NCI-H187 treated with DMSO at 0.1 percent for 48 hours (cell line): ENCODE data around the gene ADSS1.

ENCODE experiments used
- DNase-seq: peaks from one replicate; lab custom pipeline; 2025; lab: John Stamatoyannopoulos, UW

ADSS1 gene

DNA sequence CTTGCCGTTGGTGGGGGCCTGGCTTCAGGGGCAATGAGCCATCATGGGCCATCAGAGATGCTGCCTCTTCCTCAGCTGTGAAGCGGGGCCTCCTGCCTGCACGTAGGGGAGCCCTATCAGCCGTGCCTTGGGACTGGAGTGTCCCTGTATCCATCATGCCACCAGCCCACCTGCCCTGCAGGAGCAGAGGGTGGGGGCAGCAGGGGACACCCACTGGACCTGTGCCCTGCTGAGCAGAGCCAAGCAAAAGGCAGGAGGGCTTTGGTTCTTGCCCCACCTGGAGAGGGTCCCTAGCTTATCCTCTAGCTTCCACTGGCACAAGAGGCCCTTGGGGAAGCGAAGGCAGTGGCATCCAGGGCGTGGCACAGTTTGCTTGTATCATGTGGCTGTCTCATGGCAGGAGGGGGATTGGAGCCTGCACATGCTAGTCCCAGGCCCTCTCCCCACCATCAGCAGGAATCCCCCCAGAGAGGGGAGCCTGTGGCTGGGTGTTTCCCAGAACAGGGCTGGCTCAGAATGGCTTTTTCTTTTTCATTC is 10.1 kb downstream of the ADSS1 start:
- no peak for DNase-seq

DNA sequence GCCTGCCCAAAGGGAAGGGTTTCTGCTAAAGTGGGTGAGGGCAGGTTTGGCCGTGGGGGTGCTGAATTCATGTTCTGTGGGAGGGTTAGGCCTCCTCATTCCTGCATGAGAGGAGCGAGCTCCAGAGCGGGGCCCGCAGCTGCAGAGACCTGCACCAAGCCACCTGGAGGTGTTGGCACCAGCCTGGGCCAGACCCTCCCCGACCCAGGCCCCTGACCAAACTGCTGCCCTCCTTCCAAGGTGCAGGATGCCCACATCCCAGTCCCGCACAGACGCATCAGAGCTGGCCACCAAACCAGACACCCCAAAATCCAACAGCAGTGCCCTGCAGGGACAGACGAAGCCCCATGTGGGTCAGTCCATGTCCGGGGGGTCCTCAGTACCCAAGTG is 10.6 kb downstream of the ADSS1 start:
- DNase-seq = no peak

DNA sequence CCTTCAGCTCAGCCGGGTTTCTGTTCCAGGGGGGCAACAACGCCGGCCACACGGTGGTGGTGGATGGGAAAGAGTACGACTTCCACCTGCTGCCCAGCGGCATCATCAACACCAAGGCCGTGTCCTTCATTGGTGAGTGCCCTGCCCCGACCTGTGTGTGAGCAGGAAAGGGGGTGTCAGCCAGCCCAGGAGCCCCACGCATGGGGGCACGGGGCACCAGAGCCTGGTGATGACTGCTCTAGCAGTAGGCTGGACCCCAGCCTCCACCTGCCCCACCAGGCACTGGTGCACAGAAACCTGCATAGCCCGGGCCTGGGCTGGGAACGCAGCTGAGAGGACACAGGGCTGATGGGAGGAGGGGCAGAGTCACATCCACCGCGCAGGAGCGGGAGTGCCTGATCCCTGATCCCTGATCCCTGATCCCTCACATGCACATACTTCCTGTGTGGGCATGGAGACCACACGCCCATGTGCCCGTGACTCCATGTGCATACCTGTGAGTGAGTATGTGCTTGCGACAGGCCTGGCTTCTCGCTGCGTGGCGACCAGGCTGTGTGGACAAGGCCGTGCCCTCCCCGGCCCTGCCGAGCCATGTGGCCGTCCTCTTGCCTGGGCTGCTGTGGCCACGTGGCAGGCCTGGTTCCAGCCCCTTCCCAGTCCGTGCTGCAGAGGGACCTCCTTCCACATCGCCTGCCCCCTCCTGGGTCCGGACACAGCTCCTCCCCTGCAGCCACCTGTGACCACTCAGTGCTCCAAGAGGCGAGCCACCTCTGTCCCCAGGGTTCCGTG is 11.2 kb downstream of the ADSS1 start:
- no peak for DNase-seq

DNA sequence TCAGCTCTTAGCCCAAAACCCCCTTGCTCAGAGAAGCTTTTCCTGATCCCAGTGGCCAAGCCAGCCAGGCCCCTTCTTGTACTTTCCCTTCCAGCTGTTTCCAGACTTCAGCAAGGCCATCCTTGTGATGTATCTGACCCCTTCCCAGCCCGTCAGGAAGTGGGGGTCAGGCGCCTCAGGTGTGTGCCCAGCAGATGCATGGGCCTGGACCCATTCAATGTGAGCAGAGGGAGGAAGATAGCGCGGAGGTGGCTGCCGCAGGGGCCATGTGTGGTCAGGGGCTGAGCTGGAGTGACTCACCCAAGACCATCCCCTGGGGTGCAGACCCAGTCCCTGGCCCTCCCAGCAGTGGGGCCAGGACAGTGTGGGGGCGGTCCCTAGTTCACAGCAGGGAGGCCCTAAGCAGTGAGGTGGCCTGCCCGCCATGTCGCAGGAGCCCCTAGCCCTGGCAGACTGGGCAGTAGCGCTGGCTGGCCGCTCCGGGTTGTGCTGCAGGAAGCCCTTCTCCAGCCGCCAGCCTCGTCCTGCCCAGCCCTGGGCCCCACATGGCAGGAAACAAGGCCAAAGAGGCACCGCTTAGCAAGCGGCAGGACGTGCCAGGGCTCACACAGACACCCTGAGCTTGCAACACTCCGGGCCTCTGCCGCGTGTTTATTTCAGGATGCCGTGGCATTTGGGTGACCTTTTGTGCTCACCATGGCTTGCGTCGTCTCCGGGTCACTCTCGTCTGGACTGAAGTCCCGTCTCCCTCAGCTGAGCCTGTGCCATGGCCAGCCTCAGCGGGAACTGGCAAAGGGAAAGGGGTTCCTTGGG is 12.0 kb downstream of the ADSS1 start:
- no peak for DNase-seq

DNA sequence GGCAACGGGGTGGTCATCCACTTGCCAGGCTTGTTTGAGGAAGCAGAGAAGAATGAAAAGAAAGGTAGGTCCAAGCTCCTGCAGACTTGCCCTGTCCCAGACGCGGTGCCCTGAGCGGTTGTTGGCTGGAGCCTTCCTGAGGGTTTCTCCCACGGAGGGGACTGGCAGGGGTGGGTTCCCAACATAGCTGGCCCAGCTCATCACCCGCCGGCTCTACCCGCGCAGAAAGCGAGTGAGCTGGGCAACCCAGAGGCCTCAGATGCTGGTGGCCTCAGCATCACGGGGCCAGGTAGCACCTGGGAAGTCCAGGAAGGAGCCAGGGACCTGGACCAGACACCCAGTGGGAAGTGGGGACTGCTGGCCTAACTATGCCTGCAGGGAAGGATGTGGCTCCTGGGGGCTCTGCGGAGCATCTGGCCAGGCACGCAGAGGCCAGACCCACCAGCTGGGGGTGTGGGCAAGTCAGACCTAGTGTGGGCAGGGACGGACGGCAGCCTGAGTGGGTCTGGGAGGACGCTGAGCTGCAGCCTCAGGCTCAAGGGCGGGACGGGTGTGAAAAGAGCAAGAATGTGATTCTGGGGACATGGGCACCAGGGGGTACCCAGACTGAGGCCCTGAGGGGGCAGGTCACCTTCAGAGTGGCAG is 14.5 kb downstream of the ADSS1 start:
- DNase-seq = no peak

DNA sequence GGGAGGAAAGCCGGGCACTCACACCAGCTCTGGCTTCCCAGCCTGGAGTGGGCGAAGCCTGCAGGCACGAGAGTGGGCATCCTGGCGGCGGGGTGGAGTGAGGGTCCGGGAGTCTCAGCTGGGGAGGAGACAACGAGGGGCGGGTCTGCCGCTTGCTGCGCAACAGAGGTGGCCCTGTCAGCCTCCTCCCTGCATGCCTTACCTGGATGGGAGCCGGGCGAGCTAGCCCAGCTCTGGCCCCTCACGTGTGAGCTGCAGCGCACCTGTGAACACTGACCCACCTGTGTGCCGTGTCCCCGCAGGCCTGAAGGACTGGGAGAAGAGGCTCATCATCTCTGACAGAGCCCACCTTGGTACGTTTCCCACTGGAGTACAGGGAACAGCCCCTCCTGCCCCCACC is 15.0 kb downstream of the ADSS1 start:
- no peak for DNase-seq

DNA sequence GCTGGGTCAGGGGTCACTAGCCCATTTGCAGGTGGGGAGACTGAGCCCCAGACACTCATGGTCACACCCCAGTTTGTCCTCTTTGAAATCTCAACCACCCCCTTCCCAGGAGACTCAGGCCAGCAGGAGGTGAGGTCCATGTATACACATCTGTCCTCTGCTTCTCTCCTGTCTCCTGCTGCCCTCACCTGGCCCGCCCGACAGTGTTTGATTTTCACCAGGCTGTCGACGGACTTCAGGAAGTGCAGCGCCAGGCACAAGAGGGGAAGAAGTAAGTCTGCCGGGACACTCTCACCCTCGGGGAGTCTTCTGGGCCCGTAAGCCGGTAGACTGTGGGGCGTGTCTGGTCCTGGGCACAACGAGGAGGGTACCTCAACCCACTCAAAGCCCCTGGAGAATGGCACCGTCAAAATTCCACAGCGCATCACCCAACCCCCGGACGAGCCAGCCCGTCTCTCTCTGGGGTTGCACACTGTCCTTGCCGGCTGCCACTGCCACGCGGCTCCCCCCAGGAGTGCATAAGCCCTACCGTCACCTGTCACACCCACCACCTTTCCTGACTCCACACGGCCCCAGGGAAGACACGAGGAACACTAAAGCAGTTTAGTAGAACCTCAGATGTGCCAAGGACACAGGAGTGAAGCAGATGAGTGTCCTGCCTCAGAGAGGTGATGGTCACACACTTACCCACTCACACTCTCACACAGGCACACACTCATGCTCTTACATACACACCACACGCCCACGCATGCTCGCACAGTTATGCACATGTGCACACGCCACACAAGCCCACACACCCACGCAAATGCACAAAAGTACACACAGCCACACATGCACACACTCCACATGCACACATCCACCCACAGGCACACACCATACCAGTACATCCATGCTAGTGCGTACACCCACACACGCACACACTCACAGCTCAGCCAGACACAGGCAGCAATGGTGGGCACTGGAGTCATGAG is 15.8 kb downstream of the ADSS1 start:
- no peak for DNase-seq

DNA sequence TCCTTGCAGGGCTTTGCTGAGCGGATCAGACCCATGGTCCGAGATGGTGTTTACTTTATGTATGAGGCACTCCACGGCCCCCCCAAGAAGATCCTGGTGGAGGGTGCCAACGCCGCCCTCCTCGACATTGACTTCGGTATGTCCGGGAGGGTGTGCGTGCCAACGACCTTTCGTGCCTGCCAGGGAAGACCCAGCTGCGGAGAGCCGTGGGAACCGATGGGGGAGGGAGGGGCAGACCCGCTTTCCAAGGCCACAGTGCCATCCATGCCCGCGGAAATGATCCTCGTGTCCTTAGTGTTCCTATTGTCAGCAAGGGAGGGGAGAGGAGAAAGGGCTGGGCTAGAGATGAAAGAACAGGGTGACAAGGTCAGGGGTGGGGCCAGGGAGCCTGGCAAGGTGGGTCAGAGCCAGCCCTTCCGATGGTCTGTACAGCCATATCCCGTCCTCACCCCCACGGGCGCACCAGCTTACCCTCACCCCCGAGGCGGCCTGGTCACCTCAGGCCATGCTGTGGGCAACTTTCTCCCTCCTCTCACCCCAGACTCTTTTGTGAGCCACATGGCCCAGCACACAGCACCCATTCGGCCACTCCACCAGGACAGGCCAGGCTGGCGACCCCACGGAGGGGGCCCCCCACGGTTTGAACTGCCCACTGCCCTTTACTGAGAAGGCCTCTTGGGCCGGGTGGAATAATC is 17.2 kb downstream of the ADSS1 start:
- no peak for DNase-seq

DNA sequence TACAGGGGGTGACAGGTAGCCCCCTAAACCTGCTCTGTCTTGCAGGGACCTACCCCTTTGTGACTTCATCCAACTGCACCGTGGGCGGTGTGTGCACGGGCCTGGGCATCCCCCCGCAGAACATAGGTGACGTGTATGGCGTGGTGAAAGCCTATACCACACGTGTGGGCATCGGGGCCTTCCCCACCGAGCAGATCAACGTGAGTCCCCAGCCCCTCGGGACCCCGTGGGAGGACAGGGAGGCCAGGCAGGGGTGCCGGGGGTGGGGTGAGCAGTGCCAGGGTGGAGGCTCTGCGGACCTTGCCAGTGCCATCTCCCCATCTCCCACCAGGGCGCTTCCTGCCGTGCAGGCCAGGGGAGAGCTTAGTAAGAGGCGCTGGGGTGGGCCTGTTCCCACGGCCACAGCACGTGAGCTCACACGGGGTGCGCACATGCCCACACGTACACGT is 17.8 kb downstream of the ADSS1 start:
- DNase-seq = no peak

DNA sequence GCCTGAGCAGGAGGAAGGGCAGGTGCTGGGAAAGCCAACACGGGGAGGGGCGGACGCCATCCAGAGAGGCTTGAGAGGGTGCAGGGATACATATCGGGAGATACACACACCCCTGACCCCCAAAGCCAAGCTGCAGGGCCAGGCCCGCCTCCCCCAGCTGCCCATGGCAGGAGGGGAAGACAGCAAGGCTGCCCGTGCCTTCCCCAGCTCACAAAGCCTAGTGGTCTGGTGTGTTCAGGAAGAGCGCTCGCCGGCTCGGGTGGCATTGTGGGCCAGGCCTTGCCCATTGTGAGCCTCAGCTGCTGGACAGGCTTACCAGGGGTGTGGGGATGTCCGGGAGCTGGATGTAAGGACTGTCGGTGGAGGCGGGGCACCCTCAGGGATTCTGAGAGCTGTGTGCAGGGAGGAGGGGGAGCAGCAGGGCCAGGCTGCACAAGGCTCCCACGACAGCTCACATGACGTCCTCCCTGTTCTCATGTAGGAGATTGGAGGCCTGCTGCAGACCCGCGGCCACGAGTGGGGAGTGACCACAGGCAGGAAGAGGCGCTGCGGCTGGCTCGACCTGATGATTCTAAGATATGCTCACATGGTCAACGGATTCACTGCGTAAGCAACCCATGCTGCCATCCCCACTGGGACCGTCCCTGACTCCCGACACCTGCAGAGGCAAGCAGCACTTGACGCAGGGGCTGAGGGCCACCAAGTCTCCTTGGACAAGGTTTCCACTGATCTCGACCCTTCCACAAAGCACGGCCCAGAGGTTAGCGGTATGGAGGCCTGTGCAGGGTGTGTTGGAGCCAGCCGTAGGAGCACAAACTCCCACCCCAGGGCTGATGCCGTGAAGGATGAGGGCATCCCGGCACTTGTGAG is 18.8 kb downstream of the ADSS1 start:
- DNase-seq = no peak

DNA sequence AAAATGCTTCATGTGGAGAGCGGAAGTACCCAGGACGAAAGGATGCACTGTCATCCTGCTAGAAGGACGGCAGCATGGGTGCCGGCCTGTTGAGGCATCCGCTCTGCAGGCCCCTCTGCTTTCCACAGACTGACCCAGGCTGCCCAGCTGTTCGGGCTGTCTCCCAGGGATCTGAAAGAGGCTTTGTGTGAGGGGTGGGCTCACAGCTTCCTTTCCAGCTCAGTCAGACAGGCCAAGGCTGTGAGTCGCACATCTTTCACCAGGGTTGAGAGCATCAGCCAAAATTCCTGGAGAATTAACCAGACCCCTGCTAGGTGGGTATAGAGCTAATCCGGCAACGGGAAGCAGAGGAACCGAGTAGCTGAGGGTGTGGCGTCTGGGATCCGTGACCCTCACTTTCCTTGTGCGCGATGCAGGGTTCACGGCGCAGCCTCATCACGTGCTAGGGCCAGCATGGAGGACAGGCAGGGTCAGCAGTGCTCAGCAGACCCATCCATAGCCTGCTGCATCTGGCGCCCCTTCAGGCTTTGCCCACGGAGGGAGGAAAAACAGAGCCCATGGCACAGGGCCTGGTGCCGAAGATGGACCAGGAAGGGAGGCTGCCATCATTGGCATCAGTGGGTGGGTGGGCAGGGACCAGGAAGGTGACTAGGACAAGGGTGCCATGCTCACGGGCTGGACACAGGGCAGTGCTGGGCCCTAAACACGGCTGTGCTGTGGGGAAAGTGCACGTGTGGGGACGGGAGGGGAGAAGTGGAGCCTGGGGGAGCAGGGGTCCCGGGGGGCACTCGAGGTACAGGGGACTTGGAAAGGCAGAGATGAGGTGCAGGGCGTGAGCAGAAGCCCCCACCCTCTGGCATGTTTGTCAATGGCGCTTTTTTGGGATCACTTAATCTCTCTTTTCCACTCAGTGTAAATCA is 19.7 kb downstream of the ADSS1 start:
- no peak for DNase-seq

DNA sequence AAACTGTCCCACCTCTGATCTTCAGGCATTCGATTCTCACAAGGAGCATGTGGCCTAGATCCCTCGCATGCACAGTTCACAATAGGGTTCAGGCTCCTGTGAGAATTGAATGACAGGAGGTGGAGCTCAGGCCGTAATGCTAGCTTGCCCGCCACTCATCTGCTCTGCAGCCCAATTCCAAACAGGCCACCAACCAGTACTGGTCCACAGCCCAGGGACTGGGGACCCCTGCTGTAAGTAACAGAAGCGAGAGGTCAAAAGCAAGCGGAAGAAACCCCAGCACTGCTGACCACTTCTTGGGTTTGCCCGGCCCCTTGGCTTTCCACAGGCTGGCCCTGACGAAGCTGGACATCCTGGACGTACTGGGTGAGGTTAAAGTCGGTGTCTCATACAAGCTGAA is 20.5 kb downstream of the ADSS1 start:
- DNase-seq = no peak

DNA sequence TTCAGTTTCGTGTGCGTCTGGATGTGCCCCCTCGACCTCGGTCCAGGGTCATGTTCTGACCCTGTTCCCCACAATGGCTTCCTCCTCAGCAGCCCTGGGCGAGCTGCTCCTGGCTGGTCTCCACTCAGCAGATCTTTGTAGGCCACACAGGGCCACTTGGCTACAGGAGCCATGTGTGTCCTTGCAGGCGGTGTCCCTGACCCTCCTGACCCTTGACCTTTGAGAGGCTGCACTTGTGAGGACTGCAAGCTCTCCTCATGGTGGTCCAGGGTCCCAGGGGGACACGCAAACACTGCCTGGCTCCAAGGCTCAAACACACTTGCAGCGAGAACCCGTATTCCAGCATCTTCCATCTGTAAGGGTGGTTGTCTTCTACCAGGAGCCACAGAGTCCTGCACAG is 21.4 kb downstream of the ADSS1 start:
- no peak for DNase-seq

DNA sequence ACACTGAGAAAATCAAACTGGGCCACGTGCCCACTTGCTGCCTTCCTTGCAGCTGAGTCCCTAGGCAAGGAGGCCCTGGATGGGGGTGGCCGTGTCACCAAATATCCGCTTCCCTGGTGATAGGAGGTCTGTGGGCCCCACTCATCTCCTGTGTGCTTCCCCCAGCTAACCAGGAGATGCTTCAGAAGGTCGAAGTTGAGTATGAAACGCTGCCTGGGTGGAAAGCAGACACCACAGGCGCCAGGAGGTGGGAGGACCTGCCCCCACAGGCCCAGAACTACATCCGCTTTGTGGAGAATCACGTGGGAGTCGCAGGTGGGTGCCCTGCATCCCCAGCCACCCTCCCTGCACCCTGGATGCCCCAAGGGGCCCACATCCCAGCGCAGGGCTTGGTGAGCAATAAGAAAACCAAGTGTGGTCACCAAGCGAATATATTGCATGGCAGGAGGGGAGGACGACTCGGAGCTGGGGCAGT is 22.1 kb downstream of the ADSS1 start:
- no peak for DNase-seq

DNA sequence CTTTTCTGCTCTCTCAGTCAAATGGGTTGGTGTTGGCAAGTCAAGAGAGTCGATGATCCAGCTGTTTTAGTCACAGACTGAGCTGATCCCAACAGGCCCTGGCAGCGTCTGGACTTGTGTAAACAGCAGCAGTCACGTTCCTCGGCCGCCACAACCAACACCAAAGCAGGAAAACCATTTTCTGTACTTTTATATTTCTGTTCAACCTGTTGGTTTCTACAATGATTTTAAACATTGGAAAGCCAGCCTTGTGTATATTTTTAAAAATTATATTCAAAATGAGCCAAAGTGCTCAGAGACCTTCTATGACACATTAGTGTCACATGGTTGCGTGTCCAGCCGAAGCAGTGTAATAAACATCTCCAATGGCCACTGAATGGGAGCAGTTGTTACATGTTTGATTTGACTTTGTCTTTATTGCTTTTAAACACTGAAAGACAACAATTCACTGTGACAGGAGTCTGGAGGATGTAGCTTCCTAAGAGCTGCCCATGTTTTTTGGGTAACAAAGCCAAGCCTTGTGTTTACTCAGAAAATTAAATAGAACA is 23.0 kb downstream of the ADSS1 start:
- DNase-seq = no peak

DNA sequence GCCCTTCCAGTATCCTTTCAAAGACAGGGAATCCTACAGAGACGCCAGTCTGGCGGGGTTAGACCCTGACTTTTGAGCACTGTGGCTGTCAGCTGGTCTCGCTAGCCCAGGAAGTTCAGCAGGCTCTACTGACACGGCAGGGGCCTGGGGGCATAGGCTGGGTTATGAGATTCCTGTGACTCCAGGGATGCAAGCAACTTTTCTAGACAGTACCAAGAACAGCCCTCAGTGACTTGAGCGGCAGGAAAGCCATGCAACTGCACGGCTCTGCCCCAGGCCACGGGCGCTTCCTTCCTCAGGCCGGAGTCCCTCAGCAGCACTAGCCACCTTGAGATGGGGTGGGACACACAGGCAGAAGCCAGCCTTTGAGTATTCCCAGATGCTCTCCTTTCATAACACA is 23.8 kb downstream of the ADSS1 start:
- DNase-seq = no peak

DNA sequence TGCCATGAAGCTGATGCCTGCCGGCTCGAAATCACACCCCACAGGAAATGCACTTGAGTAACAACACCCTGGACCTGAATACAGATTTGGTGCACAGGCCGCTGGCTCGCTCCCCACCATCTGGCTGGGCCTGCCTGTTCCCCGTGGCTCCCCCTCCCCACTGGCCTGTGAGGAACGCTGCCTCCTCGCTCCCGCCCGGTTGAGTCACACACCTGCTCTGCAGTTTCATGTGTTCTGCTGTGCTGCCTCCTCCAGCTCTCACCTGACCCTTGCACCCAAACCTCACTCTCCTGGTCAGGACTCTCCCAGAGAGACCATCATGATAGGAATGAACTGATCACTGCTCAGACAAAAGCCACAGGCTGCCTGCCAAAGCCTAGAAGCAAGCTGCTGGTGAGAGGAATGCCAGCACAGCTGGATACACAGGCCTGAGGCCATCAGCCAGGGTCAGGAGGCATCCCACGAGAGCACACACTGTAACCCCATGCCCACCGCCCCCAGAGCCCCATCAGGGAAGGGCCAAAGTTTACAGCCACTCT is 25.2 kb downstream of the ADSS1 start:
- no peak for DNase-seq
